HG03521 (cell line): ENCODE data around the gene COG1.

Experiments
- ATAC-seq: cut with Tn5 transposase; IDR thresholded peaks from one replicate; pipeline ENCODE4 v1.9.1; 2021; ENCODE audit warnings: mild to moderate bottlenecking, moderate library complexity; ENCODE audit not compliant: unreplicated experiment

The COG1 gene

DNA sequence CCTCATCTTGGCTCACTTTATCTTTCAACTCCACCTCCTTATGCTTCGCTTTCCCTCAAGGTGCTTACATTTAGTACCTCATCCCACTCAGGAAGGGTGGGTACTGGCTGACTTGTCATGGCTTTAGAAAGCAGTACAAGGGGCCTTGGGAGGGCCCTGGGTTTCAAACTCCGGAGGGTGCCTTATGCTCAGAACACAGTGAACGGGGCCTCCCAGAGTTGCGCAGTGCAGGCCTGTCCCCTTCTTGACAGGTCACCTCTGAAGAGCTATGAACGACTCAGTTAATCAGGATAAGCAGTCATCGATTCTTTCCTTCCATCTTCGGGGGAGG lies 6.0 kb downstream of the COG1 start:
- no peak for ATAC-seq

DNA sequence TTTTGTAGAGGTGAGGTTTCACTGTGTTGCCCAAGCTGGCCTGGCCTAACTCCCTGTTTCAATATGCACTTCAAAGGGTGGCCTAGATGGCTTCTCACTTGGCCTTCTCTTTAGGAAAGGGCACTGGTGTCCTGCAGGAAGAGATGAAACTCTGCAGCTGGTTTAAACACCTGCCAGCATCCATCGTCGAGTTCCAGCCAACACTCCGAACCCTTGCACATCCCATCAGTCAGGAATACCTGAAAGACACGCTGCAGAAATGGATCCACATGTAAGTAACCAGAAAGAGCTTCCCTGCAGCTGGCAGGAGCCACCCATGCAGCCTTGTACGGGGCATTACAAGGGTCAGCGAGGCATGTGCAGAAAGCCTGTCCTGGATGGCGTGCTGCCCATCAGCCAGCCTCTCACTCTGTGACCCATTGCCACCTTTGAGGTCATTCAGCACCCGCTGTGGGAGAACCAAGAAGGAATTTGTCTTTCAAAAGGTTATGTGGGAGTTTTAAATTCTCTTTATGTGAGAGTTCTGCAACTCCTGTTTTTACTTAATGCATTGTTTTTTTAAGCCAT lies 7.0 kb downstream of the COG1 start:
- ATAC-seq, result no peak

DNA sequence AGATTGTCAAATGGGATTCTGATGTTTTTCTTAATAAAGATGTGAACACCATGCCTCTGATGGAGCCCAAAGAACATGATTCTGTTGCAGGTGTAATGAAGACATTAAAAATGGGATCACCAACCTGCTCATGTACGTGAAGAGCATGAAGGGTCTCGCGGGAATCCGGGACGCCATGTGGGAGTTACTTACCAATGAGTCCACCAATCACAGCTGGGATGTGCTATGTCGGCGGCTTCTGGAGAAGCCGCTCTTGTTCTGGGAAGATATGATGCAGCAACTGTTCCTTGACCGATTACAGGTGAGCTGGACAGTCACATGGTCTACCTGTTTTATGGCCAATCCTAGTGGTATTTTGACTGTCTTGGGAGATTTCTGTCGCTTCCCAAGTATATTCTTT lies 7.6 kb downstream of the COG1 start:
- ATAC-seq, result no peak

DNA sequence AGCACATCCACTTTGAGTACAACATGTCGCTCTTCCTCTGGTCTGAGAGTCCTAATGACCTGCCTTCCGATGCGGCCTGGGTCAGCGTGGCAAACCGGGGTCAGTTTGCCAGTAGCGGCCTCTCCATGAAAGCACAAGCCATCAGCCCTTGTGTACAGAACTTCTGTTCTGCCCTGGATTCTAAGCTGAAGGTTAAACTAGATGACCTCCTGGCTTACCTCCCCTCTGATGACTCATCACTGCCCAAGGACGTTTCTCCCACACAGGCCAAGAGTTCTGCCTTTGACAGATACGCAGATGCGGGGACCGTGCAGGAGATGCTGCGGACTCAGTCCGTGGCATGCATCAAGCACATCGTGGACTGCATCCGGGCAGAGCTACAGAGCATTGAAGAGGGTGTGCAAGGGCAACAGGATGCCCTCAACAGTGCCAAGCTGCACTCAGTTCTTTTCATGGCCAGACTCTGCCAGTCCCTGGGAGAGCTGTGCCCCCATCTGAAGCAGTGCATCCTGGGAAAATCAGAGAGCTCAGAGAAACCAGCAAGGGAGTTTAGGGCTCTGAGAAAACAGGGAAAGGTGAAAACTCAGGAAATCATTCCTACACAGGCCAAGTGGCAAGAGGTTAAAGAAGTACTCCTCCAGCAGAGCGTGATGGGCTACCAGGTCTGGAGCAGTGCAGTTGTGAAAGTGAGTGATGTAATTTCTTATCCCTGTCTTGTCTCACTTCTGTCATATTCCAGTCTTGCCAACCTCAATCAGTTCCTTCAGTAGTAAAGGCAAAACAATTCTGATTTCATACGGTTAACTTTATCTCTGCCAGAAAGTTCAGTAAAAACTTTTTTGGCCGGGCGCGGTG lies 8.6 kb downstream of the COG1 start:
- ATAC-seq, result no peak

DNA sequence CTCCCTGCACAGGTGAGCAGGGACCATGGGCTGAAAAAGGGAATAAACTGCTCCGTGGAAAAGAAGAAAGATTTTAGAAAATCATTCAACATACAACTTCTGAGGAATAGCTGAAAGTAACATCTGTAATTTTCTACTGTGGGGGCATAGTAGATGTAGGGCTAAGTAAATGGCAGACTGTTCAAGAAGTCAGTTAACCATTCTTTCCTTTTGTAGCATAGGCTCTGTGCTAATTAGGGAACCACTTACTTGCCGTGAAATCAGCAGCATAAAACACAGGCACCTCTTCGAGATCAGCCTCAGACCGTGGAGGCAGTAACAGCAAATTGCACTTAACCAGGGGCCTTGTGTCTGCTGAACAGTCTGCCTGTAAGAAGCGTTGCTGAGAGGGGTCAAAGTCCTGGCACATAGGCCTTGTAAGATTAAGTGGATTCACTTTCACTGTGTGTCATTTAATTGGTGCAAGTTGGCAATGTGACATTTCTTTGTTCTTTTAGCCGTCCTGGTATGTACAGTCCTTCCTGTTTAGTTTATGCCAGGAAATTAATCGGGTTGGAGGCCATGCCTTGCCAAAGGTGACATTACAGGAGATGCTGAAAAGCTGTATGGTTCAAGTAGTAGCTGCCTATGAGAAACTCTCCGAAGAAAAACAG lies 10.4 kb downstream of the COG1 start:
- no peak for ATAC-seq

DNA sequence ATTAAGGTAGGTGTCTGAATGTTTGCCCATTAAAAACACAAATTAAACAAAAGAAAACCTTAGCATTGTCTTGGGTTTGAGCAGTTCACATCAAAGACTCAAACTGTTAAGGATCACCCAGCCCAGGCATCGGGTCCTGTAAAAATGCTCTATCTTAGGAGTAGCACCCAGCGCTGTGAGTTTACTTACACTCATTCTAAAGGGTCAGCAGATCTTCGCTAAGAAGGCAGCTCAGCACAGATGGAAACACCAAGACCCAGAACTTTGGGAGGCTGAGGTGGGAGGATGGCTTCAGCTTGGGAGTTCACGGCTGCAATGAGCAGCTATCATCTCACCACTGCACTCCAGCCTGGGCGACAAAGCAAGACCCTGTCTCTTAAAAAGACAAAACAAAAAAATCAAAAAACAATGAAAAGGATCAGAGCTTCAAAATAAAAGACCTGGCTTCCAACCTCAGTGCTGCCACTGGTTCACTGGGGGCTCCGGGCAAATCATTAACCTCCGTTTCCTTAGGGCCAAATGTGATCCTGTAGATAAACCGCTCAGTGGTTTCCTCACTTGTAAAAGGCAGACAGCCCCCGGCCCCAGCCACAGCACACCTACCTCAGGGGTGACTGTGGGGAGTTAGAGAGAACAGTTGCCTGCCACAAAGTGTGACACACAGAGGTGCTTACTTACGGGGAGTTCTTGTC lies 11.1 kb downstream of the COG1 start:
- ATAC-seq, result no peak

DNA sequence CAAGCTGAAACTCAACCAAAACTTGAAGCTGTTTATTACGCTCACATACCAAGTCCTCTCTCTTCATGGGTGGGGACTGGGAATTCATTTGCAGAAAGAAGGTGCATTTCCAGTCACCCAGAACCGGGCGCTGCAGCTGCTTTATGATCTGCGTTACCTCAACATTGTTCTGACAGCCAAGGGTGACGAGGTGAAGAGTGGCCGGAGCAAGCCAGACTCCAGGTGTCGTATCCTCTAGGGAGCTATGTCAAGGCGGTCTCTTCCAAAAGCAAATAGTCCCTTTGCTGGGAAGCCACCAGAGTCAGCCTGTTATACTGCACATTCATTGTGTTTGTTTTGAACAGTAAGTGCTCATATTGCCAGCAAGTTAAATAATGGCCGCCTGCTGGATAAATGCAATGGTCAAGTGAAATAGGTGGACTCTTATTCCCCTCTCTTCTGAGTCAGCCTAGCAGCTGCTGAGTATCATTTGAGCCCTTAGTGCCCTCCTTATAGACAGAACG lies 12.7 kb downstream of the COG1 start:
- ATAC-seq, result no peak

DNA sequence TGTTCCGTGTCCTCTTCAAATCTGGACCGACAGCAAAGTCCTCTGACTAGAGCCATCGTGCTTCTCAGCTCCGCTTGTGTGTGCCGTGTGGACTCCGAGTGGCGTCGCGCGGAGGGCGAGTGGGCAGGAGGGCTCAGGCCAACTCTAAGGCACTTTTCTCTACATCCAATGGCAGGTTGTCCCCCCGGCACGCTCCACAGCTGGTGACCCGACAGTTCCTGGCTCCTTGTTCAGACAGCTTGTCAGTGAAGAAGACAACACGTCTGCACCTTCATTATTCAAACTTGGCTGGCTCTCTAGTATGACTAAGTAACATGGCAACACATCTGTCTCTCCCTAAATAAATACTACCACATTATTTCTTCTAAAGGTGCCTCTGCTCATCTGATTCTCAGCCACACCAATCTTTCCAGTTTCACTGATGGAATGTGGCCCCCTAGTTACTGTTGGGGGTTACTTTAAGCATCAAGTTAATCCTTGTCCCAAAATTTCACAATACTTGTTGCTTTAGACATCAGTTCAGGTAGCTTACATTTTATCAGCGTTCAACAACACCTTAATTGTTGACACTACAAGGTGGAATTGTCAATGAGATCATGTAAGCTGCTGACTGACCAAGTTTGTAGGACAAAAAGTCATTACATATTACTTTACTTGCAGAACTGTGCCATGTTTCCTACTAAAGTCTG lies 15.4 kb downstream of the COG1 start:
- ATAC-seq, result no peak

DNA sequence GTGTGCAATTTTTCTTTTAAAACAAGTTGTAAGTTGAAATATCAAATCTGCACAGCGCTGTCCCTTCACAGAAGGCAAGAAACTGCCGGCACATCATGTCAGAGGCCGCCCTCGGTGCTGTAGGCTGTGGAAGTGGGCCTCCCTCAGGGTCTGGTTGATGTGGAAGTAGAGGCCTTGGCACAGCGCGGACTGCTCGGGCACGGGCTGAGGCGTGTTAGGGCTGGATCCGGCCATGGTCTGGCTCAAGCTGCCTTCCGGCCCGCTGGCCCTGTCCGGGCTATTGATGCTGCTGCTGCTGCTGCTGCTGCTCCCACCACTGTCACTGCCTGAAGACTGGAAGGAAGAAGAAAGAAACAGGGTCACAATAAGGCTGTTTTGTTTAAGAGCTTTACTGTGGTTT lies 16.6 kb downstream of the COG1 start:
- no peak for ATAC-seq

DNA sequence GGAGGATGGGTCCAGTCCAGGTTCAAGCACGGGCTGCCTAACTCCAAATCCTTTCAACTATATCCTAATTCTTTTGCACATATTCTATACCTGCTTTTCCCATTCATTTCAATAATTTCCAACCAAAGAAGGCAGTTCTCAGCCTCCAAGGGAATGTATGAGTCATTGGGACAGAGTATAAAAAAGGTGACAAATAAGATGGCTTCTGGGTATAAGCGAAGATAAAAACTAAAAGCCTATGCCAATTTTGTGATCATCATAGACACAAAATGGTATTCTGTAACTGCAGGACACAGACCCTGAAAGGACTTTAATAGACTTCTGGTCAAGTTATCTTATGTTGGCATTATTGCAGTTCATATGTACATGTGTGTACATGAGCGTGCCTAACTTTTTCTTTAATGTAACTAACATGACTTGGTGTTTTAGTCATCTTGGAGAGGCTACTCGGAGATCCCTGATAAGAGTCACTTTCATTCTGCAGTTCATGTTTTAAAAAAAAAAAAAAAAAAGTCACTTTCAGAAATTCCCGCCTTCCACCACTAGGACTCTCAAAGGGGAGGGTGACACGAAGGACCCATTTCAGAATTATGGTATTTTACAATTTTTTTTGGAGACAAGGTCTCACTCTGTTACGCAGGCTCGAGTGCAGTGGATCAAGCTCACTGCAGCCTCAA lies 17.3 kb downstream of the COG1 start:
- ATAC-seq, result no peak

DNA sequence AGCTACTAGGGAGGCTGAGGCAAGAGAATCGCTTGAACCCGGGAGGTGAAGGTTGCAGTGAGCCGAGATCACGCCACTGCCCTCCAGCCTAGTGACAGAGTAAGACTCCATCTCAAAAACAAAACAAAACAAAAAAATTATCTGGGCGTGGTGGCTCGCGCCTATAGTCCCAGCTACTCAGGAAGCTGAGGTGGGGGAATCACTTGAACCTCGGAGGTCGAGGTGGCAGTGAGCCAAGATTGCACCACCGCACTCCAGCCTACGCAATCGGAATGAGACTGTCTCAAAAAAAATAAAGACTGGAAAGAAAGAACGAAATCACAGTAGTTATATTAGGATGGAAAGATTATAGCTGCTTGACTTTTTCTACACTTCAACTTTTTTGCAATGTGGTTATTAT lies 18.9 kb downstream of the COG1 start:
- no peak for ATAC-seq

DNA sequence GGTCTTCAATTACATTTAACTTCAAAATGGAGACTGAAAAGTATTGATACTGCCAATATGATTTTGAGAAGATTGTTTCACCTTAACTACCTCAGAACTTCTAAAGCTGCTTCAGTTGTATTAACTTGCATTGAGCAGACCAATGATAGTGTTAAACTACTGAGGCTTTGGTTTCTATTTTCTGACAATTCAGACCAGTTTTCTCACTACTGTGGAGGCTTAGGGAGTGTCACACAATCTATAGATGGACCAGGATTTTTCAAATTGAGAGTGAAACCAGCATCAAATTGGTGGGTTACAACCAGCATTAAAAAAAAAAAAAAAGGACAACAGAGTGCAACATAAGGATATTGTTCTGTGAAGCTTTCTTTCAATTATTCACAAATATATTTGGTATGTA lies 21.2 kb downstream of the COG1 start:
- ATAC-seq, result no peak

DNA sequence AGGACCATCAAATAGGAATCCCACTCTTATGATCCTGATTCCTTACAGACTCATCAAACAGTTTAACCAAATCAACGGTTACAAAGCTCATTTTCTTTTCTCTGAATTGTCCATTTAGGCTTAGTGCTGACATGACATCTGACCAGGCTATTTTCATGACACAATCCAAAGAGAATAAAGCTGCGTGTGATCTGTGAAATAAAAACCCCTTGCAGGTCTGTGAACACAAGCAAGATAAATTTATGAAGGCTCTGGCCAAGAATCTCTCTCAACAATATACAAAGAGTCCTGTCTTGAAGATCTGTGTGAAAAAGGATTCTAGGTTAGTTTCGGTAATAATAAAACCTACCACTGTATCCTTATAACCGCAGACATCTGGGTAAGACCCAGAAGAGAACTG lies 22.0 kb downstream of the COG1 start:
- no peak for ATAC-seq

DNA sequence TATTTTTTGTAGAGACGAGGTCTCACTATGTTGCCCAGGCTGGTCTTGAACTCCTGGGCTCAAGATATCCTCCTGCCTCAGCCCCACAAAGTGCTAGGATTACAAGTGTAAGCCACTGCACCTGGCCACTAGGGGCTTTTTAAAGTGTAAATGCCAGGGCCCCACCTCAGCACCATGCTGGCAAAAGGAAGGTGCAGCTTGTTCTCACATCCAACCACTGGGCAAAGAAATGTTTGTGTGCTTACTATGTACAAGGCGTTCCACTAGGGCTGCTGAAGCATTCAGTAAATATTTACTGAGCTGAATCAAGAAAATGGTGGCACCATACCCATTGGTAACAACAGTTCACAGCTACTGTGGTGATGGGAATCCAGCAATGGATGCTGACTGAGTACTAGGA lies 22.6 kb downstream of the COG1 start:
- no peak for ATAC-seq

DNA sequence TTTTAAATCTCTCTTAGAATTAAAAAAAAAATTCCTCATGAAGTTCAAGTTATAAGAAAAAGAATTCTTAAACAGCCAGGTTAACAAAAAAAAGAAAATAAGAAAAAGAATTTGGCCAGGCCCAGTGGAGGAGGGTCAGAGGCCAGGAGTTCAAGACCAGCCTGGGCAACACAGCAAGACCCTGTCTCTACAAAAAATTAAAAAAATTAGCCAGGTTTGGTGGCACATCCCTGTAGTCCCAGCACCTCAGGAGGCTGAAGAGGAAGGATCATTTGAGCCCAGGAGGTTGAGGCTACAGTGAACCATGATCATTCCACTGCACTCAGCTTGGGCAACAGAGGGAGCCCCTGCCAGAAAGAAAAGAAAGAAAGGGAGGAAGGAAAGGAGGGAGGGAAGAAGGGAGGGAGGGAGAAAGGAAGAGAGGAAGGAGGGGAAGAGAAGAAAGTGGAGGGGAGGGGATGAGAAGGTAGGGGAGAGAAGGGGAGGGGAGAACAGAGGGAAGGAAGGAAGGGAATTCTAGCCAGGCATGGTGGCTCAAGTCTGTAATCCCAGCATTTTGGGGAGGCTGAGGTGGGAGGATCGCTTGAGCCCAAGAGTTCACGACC lies 30.9 kb downstream of the COG1 start:
- ATAC-seq, result no peak

DNA sequence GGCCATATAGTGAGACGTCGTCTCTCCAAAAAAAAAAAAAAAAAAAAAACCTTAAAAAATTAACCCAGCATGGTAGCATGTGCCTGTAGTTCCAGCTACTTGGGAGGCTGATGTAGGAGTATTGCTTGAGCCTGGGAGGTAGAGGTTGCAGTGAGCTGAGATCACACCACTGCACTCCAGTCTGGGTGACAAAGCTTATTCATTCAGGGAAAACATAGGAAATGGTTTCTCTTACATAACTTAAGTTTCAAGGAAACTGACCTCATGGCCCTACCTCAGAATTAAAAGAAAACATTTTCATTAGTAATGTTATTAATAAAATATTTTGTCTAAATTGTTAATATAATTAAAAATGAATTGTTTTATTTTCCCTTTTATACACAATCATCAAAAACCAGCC lies 31.4 kb downstream of the COG1 start:
- no peak for ATAC-seq

DNA sequence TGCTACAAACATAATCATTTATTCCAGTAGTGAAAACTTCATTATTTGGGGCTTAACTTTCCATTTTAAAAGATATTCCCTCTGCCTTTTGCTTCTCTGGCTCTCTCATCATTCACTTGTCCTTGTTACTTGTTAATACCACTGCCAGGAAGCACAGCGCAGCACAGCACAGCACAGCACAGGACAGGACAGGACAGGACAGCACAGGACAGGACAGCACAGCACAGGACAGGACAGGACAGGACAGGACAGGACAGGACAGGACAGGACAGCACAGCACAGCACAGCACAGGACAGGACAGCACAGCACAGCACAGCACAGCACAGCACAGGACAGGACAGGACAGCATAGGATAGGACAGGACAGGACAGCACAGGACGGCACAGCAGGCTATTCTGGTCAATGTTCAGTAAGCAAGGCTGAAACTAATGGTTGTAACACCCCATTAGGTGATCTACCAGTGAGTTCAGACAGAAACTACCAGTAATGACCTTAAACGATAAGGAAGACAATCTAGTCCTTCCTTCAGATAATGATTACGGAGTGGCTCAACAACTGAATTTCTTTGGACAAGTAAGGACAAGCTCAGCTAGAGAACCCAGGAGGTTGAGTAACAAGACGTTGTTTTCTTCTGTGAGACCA lies 31.9 kb downstream of the COG1 start:
- no peak for ATAC-seq

DNA sequence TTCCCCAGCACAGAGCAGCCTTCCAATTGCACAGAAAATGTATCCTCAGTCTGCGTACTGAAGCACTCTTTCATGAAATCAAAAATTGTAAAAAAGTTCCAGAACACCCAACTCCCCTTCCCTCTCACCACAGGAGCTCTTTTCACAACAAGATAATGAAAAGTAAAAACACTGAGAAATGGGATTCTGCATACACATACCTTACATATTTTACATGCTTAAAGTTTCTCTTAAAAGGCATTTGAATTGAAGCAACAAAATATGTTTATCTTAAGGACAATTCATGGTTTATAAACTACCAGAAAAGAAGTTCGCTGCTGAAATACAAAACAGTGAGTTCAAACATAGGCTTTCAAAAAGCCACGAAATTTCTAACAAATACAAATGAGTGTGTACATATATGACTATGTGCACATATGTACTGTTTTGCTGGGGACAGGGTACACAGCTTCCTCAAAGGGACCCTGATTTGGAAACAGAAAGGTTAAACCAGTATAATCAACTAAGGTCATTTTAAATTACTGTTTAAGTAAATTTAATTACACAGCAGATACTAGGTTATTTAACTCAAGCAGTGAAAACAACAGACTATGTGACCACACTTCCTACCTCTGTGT lies 33.8 kb downstream of the COG1 start:
- no peak for ATAC-seq

DNA sequence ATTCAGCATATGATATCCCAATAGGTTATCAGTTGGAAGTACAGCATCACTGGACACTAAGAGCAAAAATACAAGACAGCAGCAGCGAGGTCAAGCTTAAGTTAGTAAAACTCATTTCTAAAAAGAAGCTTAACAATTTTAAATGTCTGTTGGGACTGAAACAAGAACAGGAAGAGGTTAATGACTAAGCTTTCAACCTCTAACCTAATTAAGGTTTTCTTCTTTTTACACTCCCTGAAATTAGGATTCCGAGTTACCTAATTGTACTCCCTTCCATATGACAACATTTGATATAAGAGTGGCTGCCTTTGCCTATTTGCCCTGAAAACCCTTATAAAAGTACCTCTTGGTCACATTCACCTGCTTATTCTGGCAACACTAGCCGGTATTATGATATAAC lies 34.5 kb downstream of the COG1 start:
- ATAC-seq, result no peak
